B cell (primary cell): ENCODE results near the gene LMBRD1. TPM values are rescaled to one million over a fixed set of nuclear protein-coding genes. Genes with fewer than 3 reads are reported as not detected.

Experiments
- ATAC-seq: fragments of 200-7000 bp; cut with Tn5 transposase; one replicate; pipeline ENCODE4 v1.10.0; 2021; ENCODE audit warnings: low read depth, mild to moderate bottlenecking, moderate number of reproducible peaks, moderate library complexity
- CTCF ChIA-PET: fragments of 350-600 bp; sonication (Branson Sonifier 250); formaldehyde crosslinking; loops from one replicate; lab custom pipeline; 2021; ENCODE audit warnings: antibody characterized with exemption, inconsistent platforms; lab: Charles Lee
- POLR2A ChIA-PET: fragments of 350-600 bp; sonication (Branson Sonifier 250); formaldehyde crosslinking; loops from one replicate; lab custom pipeline; 2021; ENCODE audit warnings: antibody characterized with exemption; lab: Charles Lee
- DNase-seq: peaks from one replicate; pipeline ENCODE4 v3.0.0; 2013
- H2AFZ ChIP-seq: 2 replicates; pipeline ENCODE4 v1.6.1; 2012; ENCODE audit warnings: mild to moderate bottlenecking, low read depth, low read length; ENCODE audit not compliant: insufficient read depth, poor library complexity, severe bottlenecking
- H3K27ac ChIP-seq, 2 donors: 1 replicate in 1 of 2; 2 replicates in 1 of 2; pipeline ENCODE4 v1.5.1; 2012 to 2013; ENCODE audit warnings: low read length in 2 of 2, mild to moderate bottlenecking in 2 of 2, moderate library complexity in 1 of 2
- H3K27me3 ChIP-seq, 4 experiments: fragments of 200-600 bp in 1 of 4; sonication (generic) in 1 of 4; replicated peaks in 1 of 4; 1 replicate in 2 of 4; 2 replicates in 2 of 4; pipeline versions ENCODE4 v1.6.1 to v1.7.0; 2013 to 2016; ENCODE audit warnings: low read length in 3 of 4, mild to moderate bottlenecking in 2 of 4, mixed read lengths in 1 of 4, moderate library complexity in 1 of 4; ENCODE audit not compliant: insufficient read depth in 4 of 4, control insufficient read depth in 3 of 4; ENCODE audit errors: control extremely low read depth in 1 of 4
- H3K36me3 ChIP-seq, 2 experiments: replicated peaks in 1 of 2; 1 replicate in 1 of 2; 2 replicates in 1 of 2; pipeline versions ENCODE4 v1.6.1 to v1.7.1; 2013; ENCODE audit warnings: low read length in 1 of 2; ENCODE audit not compliant: insufficient read depth in 2 of 2, control insufficient read depth in 1 of 2; ENCODE audit errors: control extremely low read depth in 1 of 2, extremely low read depth in 1 of 2
- H3K4me1 ChIP-seq, 2 donors: fragments of 200-600 bp in 1 of 2; sonication (generic) in 1 of 2; 1 replicate in 1 of 2; 2 replicates in 1 of 2; pipeline versions ENCODE4 v1.5.1 to v1.6.1; 2013 to 2017; ENCODE audit warnings: low read length in 2 of 2; ENCODE audit not compliant: control insufficient read depth in 2 of 2, insufficient read depth in 2 of 2
- H3K4me2 ChIP-seq: replicated peaks from 2 replicates; pipeline ENCODE3; 2012; ENCODE audit warnings: mild to moderate bottlenecking, low read depth, low read length; ENCODE audit not compliant: poor library complexity, severe bottlenecking
- H3K4me3 ChIP-seq, 5 experiments: fragments of 200-600 bp in 1 of 5; sonication (generic) in 1 of 5; 1 replicate in 3 of 5; 2 replicates in 2 of 5; pipeline versions ENCODE4 v1.5.1 to v1.7.0; 2011 to 2016; ENCODE audit warnings: low read length in 4 of 5, mild to moderate bottlenecking in 4 of 5, low read depth in 2 of 5, control low read depth in 1 of 5, moderate library complexity in 1 of 5; ENCODE audit not compliant: insufficient read depth in 1 of 5; ENCODE audit errors: control extremely low read depth in 1 of 5, extremely low read depth in 1 of 5
- H3K79me2 ChIP-seq: fragments of 200-600 bp; sonication (generic); one replicate; pipeline ENCODE4 v1.6.0; 2016; ENCODE audit warnings: low read length; ENCODE audit not compliant: control insufficient read depth, insufficient read depth
- H3K9ac ChIP-seq: fragments of 200-600 bp; sonication (generic); 2 replicates; pipeline ENCODE4 v1.6.1; 2017; ENCODE audit warnings: mild to moderate bottlenecking, low read length, moderate library complexity
- H3K9me3 ChIP-seq, 3 donors: one replicate each; pipeline versions ENCODE4 v1.6.1 to v1.7.1; 2013; ENCODE audit warnings: low read length in 2 of 3; ENCODE audit not compliant: control insufficient read depth in 2 of 3, insufficient read depth in 1 of 3; ENCODE audit errors: control extremely low read depth in 1 of 3
- H4K20me1 ChIP-seq: 2 replicates; pipeline ENCODE4 v1.6.0; 2012; ENCODE audit warnings: mild to moderate bottlenecking, low read length; ENCODE audit not compliant: insufficient read depth, control insufficient read depth, poor library complexity, severe bottlenecking
- H3K27ac Mint-ChIP-seq: one replicate; pipeline ENCODE4 v1.8.0; 2021; ENCODE audit warnings: mixed read lengths
- H3K27me3 Mint-ChIP-seq: one replicate; pipeline ENCODE4 v1.8.0; 2021; ENCODE audit warnings: mixed read lengths
- H3K4me1 Mint-ChIP-seq: one replicate; pipeline ENCODE4 v1.8.0; 2021; ENCODE audit warnings: mixed read lengths
- H3K4me3 Mint-ChIP-seq: one replicate; pipeline ENCODE4 v1.8.0; 2021; ENCODE audit warnings: mixed read lengths
- H3K9me3 Mint-ChIP-seq: one replicate; pipeline ENCODE4 v1.8.0; 2022; ENCODE audit warnings: mixed read lengths; ENCODE audit not compliant: insufficient read depth
- CTCF ChIP-seq: fragments of 200-600 bp; IDR thresholded peaks from one replicate; pipeline ENCODE4 v1.8.0; 2022; ENCODE audit warnings: antibody characterized with exemption, mild to moderate bottlenecking
- EZH2 ChIP-seq: IDR thresholded peaks from 2 replicates; pipeline ENCODE4 v1.6.1; 2012; ENCODE audit warnings: borderline replicate concordance, low read depth, mild to moderate bottlenecking, moderate library complexity, low read length; ENCODE audit not compliant: insufficient read depth, poor library complexity, severe bottlenecking
- WGBS: methylation state at CpG from one replicate; pipeline ENCODE4 v1.1.5; 2013; ENCODE audit warnings: missing lambda C conversion rate; ENCODE audit not compliant: insufficient coverage; 5-methylcytosine and 5-hydroxymethylcytosine counted together
- intact Hi-C: fragments of 100-400 bp; cut with micrococcal nuclease; formaldehyde crosslinking; loops from one replicate; pipeline ENCODE4 v1.10.0; 2022
- polyA plus RNA-seq: library from polyadenylated mRNA; depleted of rRNA; stranded (reverse); fragments of >200 nt; gene quantifications from 2 replicates; pipeline ENCODE4 v1.2.3, GENCODE V29; 2012
- total RNA-seq, 2 donors: library from RNA; stranded (reverse); fragments of 120-200 nt in 1 of 2; gene quantifications; 1 replicate in 1 of 2; 2 replicates in 1 of 2; pipeline versions ENCODE4 v1.2.3 to v1.2.4, GENCODE V29; 2013 to 2022

LMBRD1 gene
- total and polyA plus RNA-seq, 2 donors (not counting 1 experiment from before 2014, with no cell fraction given), result 33.7 to 99.0 TPM

- Mint-ChIP-seq H3K27me3 (no peaks in the 10 kb centered on the region), H3K27ac (peak overlapping the region; percentile 96), H3K4me3 (peak overlapping the region; percentile 90), H3K9me3 (no peaks in the 10 kb centered on the region), H3K4me1 (peaks cover 57% of the 10 kb centered on the region)
- no peak for TF ChIP-seq EZH2
- TF ChIP-seq CTCF, result no peak
- peak overlapping the region; percentile 67 for H3K4me2 ChIP-seq
- peak overlapping the region; percentile 76 for H2AFZ ChIP-seq
- ChIA-PET CTCF (interaction anchor here (1.0 to 7.4 kb wide), 6 partner anchors 18 to 63 kb away, joined by 3 to 67 read pairs (median 6); partner anchors contain the start of genes COL19A1 and LMBRD1), POLR2A (interaction anchor here (0.7 to 3.3 kb wide), 3 partner anchors 20 to 66 kb away, joined by 3 to 42 read pairs (median 6); partner anchors contain the start of gene LMBRD1)
- H3K9ac ChIP-seq, result peak overlapping the region; percentile 45
- DNase-seq (peak; percentile 57), ATAC-seq (peak; percentile 42)
- no peaks in the 10 kb centered on the region for H3K36me3 ChIP-seq
- H3K4me1 ChIP-seq, result peaks cover 47 to 55% of the 10 kb centered on the region in 2 donors
- no peaks in the 10 kb centered on the region for H4K20me1 ChIP-seq
- WGBS, result no CpG with 5 or more reads among the region's 1 CpG
- intact Hi-C loops, result loop anchor here (1.0 to 2.0 kb wide), 3 partner anchors 19 to 65 kb away; partner anchors contain the start of gene COL19A1
- H3K9me3 ChIP-seq, result no peaks in the 10 kb centered on the region
- H3K4me3 ChIP-seq, result peak overlapping the region; percentile 7 to 42 (median 28)
- H3K27me3 ChIP-seq, result no peaks in the 10 kb centered on the region
- H3K79me2 ChIP-seq, result peaks cover 4% of the 10 kb centered on the region
- peak overlapping the region; percentile 75 to 89 for H3K27ac ChIP-seq
These were observed 19.2 kb upstream of the LMBRD1 start for GRCh38 chr6:69816026-69816425.

GRCh38 chr6:69813508-69813907 is 16.7 kb upstream of the LMBRD1 start:
- no peaks in the 10 kb centered on the region for H3K9me3 Mint-ChIP-seq
- H3K27me3 ChIP-seq, result no peaks in the 10 kb centered on the region
- H3K9ac ChIP-seq, result peak overlapping the region; percentile 47
- H3K4me3 ChIP-seq, result peak overlapping the region in 2 of 5 experiments; percentile 9 to 42
- ChIA-PET POLR2A (interaction anchor here (0.8 to 3.3 kb wide), 3 partner anchors 17 to 68 kb away, joined by 3 to 42 read pairs (median 7); partner anchors contain the start of genes COL19A1 and LMBRD1), CTCF (interaction anchor here (1.3 to 7.4 kb wide), 5 partner anchors 11 to 293 kb away, joined by 3 to 67 read pairs (median 10); partner anchors contain the start of genes COL19A1 and LMBRD1)
- intact Hi-C loops, result loop anchor here (1.0 kb wide), 1 partner anchor 16 kb away; the partner anchor contains the start of gene LMBRD1
- H3K36me3 ChIP-seq, result no peaks in the 10 kb centered on the region
- peak overlapping the region; percentile 67 for H3K4me2 ChIP-seq
- H3K27ac Mint-ChIP-seq, result peak overlapping the region; percentile 85
- no peak for TF ChIP-seq EZH2
- no peak for TF ChIP-seq CTCF
- no peaks in the 10 kb centered on the region for H3K9me3 ChIP-seq
- peaks cover 72% of the 10 kb centered on the region for H3K4me1 Mint-ChIP-seq
- no CpG with 5 or more reads among the region's 1 CpG for WGBS
- peak overlapping the region; percentile 85 to 89 for H3K27ac ChIP-seq
- H3K27me3 Mint-ChIP-seq, result no peaks in the 10 kb centered on the region
- peaks cover 4% of the 10 kb centered on the region for H3K79me2 ChIP-seq
- peaks cover 51 to 62% of the 10 kb centered on the region in 2 donors for H3K4me1 ChIP-seq
- H2AFZ ChIP-seq, result peak overlapping the region; percentile 70
- ATAC-seq (peak; percentile 68), DNase-seq (peak; percentile 55)
- peak overlapping the region; percentile 64 for H3K4me3 Mint-ChIP-seq
- no peaks in the 10 kb centered on the region for H4K20me1 ChIP-seq
